Measurements from ENCODE around the gene CERS1. TPM values are rescaled to one million over a fixed set of nuclear protein-coding genes. Genes with fewer than 3 reads are reported as not detected.

CERS1 gene, protein sequence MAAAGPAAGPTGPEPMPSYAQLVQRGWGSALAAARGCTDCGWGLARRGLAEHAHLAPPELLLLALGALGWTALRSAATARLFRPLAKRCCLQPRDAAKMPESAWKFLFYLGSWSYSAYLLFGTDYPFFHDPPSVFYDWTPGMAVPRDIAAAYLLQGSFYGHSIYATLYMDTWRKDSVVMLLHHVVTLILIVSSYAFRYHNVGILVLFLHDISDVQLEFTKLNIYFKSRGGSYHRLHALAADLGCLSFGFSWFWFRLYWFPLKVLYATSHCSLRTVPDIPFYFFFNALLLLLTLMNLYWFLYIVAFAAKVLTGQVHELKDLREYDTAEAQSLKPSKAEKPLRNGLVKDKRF
- 10.5 and 13.1 TPM in 2 replicates for total RNA-seq (2014; rRNA removed; shearing (Covaris generic))

DNA sequence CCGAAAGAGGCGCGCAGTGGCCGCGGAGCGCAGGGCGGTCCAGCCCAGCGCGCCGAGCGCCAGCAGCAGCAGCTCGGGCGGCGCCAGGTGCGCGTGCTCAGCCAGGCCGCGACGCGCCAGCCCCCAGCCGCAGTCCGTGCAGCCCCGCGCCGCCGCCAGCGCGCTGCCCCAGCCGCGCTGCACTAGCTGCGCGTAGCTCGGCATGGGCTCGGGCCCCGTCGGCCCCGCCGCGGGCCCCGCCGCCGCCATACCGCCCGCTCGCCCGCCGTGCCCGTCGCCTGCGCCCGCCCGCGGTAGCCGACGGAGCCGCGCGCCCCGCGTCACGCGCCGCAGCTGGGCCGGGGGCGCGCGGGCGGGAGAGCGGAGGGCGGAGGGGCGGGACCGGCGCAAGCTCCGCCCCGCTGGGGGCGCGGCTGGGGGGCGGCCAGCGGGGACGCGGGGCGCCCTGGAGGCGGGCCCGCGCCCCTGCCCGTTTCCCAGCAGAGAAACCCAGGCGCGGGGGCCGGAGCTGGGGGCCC, at the start of gene CERS1:
Gene CERS1 (minus strand): TSS at position 335 of the 518 bp plus-strand sequence. CDS start 86 bp downstream, at position 249.
- DNase-seq (ENCODE audit: low spot score): peak; percentile 51
- in situ Hi-C loops (cut with HindIII; ENCODE audit: low sequenced_read_pairs): no loop called here

- in situ Hi-C loops (cut with HindIII; ENCODE audit: low sequenced_read_pairs): no loop called here
- DNase-seq (ENCODE audit: low spot score): no peak
These were observed 49.3 kb upstream of the CERS1 start for GRCh38 chr19:18945297-18945696.

DNA sequence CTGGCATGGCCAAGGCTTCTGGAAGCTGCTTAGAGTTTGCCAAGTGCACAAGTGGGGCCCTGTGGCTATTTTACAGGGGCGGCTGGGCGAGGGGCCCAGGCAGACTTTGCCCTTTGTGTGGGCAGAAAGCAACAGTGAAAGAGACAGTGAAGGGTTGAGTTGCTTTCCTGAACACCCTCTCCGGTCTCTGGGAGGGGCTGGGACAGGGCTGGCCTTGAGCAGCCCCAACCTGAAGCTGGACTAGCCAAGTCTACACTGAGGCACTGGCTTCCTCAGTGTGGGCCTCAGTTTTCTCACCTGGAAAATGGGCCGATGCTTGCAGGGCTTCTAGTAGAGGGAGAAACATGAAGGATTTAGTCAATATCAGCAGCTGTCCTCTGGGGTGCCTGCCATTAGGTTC, 47.5 kb upstream of the CERS1 start:
- in situ Hi-C loops (cut with HindIII; ENCODE audit: low sequenced_read_pairs): no loop called here
- DNase-seq (ENCODE audit: low spot score): no peak

- in situ Hi-C loops (cut with HindIII; ENCODE audit: low sequenced_read_pairs): no loop called here
These were observed 46.7 kb upstream of the CERS1 start for GRCh38 chr19:18942692-18943091.

DNA sequence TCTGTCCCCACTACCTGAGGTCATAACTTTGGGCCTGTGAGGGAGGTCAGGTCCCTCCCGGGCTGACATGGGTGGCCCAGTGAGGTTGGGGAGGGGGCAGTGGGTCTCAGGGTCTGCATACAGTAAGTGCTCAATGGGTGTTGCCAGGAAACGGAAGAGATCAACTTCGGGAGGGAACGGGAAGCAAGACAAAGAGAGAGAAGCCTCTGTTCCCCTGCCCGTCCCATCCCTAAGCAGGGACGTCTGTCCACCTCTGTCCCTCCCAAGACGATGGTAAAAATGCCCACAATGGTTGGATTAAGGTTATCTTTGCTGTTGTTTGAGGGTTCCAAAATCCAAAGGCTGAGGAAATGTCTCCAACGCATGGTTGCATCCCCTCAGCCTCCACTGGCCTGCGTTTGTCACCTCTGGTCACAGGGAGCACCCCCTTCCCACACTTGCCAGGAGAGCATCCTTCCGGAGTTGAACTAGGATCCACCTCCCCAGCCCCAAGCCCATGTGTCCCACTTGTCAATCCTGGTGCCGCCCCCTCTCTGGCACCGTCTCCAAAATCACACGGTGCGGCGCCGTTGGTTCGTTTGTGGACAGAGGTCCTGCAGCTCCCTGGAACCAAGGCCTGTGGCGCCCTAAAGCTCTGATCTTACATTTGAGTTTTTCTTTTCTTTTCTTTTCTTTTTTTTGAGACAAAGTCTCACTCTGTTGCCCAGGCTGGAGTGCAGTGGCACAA, 45.8 kb upstream of the CERS1 start:
- in situ Hi-C loops (cut with HindIII; ENCODE audit: low sequenced_read_pairs): no loop called here
- DNase-seq (ENCODE audit: low spot score): no peak

More at GRCh38 chr19:18942692-18943091, 46.7 kb upstream of the CERS1 start:
- no peak for DNase-seq (ENCODE audit: low spot score)

DNA sequence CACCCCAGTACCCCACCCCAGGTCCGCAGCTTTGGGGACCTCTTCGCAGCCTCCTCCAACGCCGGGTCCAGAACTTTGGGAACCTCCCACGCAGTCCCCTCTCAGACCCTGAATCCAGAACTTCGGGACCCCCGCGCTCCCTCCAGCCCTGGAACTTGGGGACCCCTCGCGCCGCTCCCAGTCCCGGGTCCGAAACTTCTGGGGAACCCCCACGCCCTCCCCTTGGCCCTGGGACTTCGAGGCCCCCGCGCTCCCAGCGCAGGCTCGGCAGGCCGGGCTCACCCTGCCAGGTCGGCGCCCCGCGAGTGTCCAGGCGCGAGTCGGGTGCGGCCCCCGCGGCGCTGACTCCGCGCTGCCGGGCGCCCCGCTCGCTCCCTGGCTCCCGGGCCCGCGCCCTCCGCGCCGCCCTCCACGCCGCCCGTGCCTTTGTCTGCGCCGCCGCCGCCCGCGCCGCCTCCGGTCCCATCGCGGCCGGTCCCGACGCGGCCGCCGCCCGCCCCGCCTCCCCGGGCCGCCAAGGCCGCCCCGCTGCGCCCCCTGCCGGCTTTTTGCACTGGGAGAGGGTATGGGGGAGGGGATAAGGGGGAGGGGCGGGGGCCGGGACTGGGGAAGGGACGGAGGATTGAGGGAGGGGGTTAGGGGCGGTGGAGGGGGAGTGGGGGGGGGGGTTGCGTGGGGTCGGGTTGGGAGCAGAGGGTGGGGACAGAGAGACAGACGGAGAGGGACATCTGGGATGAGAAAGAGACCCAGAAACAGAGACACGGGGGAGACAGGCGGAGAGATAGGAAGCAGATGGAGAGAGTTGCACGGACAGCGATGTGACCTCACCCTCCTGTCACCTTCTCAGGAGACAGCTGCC, 45.0 kb upstream of the CERS1 start, which contains the start of gene HOMER3:
Gene HOMER3 (minus strand): TSS at position 449 of the 859 bp plus-strand sequence. CDS start 2,235 bp downstream, outside the sequence.
- DNase-seq (ENCODE audit: low spot score): peak; percentile 27
- in situ Hi-C loops (cut with HindIII; ENCODE audit: low sequenced_read_pairs): no loop called here

DNA sequence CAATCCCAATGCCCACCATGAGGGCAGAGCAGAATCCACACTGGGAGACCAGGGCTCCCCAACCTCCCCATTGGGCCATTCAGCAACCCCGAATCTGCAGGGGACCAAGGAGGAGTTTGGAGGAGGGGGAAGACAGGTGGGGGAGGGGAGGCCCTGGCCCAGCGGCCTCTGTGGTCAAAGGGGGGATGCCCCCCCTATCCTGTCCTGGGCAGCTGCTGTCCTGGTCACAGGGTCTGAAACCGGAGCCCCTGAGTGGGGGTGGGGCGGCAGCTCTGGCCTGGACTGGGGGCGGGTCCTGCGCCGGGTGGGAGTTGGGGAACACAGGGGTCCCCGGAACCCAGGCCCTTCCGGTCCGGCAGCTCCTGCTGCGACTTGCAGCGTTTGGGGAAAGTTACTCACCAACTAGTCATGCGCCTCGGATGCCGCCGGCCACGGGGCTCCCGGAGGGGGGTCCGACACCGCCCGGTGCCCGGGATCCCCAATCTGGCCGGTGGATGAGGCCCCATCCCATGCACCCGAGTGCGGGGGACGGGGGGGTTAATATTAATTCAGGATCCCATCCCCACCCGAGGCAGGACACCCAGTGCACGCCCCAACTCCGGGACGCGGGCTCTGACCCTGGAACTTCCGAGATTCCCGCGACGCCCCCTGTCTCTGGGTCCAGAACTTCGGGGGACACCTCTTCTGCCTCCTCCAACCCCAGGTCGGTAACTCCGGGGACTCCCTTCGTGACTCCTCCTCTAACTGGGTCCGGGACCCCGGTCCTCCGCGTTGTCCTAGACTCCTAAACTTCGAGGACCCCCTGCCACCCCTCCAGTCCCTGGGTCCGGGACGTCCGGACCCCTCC, 44.2 kb upstream of the CERS1 start:
- in situ Hi-C loops (cut with HindIII; ENCODE audit: low sequenced_read_pairs): no loop called here
- DNase-seq (ENCODE audit: low spot score): no peak

GRCh38 chr19:18939163-18939562, 43.2 kb upstream of the CERS1 start:
- DNase-seq (ENCODE audit: low spot score): no peak
- in situ Hi-C loops (cut with HindIII; ENCODE audit: low sequenced_read_pairs): no loop called here

- in situ Hi-C loops (cut with HindIII; ENCODE audit: low sequenced_read_pairs): no loop called here
- DNase-seq (ENCODE audit: low spot score): no peak
These were observed 37.3 kb upstream of the CERS1 start for GRCh38 chr19:18933297-18933696.

GRCh38 chr19:18932216-18932841, 36.4 kb upstream of the CERS1 start:
- in situ Hi-C loops (cut with HindIII; ENCODE audit: low sequenced_read_pairs): no loop called here
- peak; percentile 44 for DNase-seq (ENCODE audit: low spot score)

DNA sequence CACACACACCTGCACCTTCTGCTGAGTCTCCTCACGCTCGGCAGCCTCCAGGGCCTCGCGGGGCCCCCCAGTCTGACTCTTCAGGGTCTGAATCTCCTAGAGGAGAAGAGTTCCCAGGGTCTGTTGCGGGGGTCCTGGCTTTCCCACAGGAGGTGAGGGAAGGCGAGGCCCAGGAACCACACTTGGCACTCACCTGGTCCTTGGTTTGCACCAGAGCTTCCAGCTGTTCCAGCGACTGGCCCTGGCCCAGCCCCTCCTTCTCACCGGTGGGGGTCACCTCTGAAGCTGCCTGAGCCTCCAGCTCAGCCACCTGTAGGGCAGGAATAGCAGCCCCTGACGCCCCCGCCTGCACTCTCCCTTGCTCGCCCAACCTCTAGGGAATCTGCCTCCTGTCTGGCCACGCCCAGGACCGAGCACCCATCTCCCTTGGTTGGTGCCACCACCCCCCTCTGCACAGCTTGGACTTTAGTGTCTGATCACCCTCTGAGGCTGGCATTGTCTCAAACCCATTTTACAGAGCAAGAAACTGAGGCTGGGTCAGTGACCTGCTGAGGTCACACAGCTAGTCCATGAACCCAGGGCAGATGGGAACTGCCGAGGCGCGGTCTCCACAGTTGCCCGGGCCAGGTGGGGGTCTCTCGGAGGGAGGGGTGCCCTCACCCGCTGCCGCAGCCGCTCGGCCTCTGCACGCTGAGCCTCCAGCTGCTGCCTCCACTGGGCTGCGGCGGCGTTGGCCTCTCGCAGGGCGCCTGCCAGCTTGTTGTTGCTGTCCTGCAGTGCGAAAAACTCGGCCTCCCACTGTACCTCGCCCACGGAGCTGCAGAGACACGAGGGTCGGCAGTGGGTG, 35.6 kb upstream of the CERS1 start:
- DNase-seq (ENCODE audit: low spot score): no peak
- in situ Hi-C loops (cut with HindIII; ENCODE audit: low sequenced_read_pairs): no loop called here

DNA sequence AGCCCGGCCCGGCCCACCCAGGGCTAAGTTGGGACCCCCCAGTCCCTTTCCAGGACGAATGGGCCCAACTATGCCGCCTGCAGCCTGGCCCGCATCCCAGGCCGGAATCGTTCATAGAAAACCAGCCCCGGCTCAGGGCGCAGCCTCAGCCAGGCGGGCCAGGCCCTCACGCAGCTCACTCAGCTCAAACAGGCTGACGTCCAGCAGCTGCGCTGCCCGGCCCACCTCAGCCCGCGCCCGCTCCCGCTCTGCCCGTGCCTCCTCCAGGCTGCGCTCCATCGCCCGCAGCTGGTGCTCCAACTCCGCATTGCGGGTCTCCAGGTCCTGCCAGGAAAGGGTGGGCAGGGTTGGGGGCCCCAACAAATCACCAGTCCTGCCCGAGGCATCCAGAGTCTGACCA, 33.4 kb upstream of the CERS1 start:
- in situ Hi-C loops (cut with HindIII; ENCODE audit: low sequenced_read_pairs): no loop called here
- no peak for DNase-seq (ENCODE audit: low spot score)

DNA sequence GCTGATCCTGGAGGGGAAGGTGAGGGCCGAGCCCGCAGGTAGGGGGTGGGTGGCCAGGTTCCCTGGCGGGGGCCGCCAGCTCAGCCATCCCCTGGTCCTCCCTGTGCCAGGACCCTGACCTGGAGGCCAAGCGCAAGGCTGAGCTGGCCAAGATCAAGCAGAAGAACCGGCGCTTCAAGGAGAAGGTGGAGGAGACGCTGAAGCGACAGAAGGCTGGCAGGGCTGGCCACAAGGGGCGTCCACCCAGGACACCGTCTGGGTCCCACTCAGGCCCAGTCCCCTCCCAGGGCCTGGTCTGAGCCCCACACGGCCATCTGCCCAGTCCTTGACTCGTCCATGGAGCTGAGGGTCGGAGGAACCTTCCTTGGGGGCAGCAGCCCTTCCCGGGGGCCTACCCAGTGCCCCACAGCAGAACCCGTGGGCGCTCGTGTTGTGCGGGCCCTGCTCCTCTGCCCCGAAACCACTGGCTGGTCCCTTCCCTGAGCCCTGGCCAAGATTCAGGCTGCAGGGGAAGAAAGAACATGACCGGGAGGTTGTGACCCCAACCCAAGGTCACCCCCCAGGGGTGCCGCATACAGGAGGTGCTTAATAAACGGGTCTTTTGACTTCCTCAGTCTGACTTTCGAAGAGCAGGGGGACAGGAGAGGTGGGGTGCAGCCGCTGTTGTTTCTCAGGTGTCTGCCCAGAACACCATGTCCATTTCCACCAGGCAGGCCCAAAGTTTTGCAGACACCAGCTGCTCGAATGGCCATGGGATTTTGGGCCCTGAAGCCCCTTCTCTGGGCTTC, 32.3 kb upstream of the CERS1 start:
- no peak for DNase-seq (ENCODE audit: low spot score)
- in situ Hi-C loops (cut with HindIII; ENCODE audit: low sequenced_read_pairs): no loop called here

DNA sequence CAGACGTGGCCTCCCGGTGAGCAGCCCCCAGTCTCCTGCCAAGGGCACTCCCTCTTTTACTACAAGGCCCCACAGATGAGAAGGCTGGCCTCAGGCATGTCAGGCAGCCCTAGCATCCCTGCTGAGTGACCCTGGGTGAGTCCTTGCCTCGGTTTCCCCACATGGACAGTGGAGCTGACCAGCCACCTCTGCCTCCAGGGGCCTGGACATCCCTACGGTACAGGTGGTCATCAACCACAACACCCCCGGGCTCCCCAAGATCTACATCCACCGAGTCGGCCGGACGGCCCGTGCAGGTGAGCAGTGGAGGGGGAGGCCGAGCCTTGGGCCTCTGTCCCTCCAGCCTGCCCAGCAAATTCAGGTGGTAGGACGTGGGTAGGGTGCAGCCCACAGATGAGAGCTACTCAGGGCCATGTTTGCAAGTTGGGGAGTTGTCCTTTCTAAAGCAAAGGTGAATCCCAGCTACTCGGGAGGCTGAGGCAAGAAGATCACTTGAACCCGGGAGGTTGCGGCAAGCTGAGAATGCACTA, 28.8 kb upstream of the CERS1 start:
- in situ Hi-C loops (cut with HindIII; ENCODE audit: low sequenced_read_pairs): no loop called here
- DNase-seq (ENCODE audit: low spot score): no peak

DNA sequence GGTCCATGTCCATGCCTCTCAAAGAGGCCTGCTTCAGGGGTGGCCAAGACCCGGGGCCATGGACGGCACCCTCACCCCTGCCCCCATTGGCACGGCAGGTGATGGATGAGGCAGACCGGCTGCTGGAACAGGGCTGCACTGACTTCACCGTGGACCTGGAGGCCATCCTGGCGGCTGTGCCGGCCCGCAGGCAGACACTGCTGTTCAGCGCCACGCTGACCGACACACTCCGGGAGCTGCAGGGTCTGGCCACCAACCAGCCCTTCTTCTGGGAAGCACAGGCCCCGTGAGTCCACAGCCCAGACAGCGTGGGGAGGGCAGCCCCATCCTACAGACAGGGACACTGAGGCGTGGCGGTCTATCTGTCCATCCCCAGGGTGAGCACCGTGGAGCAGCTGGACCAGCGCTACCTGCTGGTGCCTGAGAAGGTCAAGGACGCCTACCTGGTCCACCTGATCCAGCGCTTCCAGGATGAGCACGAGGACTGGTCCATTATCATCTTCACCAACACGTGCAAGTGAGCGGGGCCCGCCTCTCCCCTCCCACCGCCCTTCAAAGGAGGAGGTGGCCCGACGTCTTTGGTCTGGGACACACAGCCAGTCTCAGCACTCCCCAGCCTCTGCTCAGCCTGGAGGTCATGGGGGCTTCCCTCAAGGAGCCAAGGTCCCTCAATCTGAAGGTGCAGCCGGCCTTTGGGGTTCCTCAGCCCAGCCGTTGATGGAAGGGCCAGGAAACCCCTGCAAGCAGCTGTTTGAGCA, 26.4 kb upstream of the CERS1 start:
- in situ Hi-C loops (cut with HindIII; ENCODE audit: low sequenced_read_pairs): no loop called here

GRCh38 chr19:18921593-18921992, 25.6 kb upstream of the CERS1 start:
- in situ Hi-C loops (cut with HindIII; ENCODE audit: low sequenced_read_pairs): no loop called here

More for the DNA sequence above, 26.4 kb upstream of the CERS1 start:
- DNase-seq (ENCODE audit: low spot score): no peak

More at GRCh38 chr19:18921593-18921992, 25.6 kb upstream of the CERS1 start:
- DNase-seq (ENCODE audit: low spot score): no peak

Data from G401 (cell line).